Activated T-helper 2 cell treated with anti-CD3 and anti-CD28 coated beads, Interferon-gamma antibody, Interleukin-2, Interleukin-4, amounts not matched to agents 10 μg/mL and 5 μg/mL and 100 μg/mL, durations not matched to agents 14 hours and 24 hours and 36 hours (primary cell): ENCODE results near the gene CTBP1. TPM values are rescaled to one million over a fixed set of nuclear protein-coding genes. Genes with fewer than 3 reads are reported as not detected.
A peak's percentile ranks its signal among the peaks of the same experiment; 100 is the strongest.

Experiments used
- DNase-seq: peaks from one replicate; pipeline ENCODE4 v3.0.0; 2021; ENCODE audit warnings: low spot score
- H3K27ac Mint-ChIP-seq: one replicate; pipeline ENCODE4 v1.8.0; 2021; ENCODE audit warnings: mixed read lengths
- H3K27me3 Mint-ChIP-seq: one replicate; pipeline ENCODE4 v1.8.0; 2021; ENCODE audit warnings: low read depth, mixed read lengths
- H3K36me3 Mint-ChIP-seq: one replicate; pipeline ENCODE4 v1.8.0; 2021; ENCODE audit warnings: low read depth, mixed read lengths
- H3K4me1 Mint-ChIP-seq: one replicate; pipeline ENCODE4 v1.8.0; 2021; ENCODE audit warnings: low read depth, mixed read lengths
- H3K4me3 Mint-ChIP-seq: one replicate; pipeline ENCODE4 v1.8.0; 2021; ENCODE audit warnings: low read depth, mild to moderate bottlenecking, moderate library complexity, mixed read lengths
- H3K9me3 Mint-ChIP-seq: one replicate; pipeline ENCODE4 v1.8.0; 2021; ENCODE audit warnings: mixed read lengths
- intact Hi-C: fragments of 100-400 bp; cut with micrococcal nuclease; formaldehyde crosslinking; loops from one replicate; pipeline ENCODE4 v1.15.1; 2023
- total RNA-seq: library from RNA; stranded (reverse); gene quantifications from 2 replicates; pipeline ENCODE4 v1.2.3, GENCODE V29; 2022

CTBP1 gene
- total RNA-seq, 1 donor from 2014 or later: 194 TPM

GRCh38 chr4:1169171-1169671 is 79.7 kb downstream of the CTBP1 start:
- intact Hi-C loops: loop anchor here (5.0 kb wide), 1 partner anchor 118 kb away; the partner anchor contains the start of gene MAEA
- Mint-ChIP-seq H3K27ac (no peak overlapping the region), H3K36me3 (peaks cover 6% of the 10 kb centered on the region), H3K27me3 (peaks cover 20% of the 10 kb centered on the region), H3K4me1 (peaks cover 14% of the 10 kb centered on the region), H3K9me3 (no peaks in the 10 kb centered on the region), H3K4me3 (peak overlapping the region; percentile 1)
- no peak for DNase-seq

DNA sequence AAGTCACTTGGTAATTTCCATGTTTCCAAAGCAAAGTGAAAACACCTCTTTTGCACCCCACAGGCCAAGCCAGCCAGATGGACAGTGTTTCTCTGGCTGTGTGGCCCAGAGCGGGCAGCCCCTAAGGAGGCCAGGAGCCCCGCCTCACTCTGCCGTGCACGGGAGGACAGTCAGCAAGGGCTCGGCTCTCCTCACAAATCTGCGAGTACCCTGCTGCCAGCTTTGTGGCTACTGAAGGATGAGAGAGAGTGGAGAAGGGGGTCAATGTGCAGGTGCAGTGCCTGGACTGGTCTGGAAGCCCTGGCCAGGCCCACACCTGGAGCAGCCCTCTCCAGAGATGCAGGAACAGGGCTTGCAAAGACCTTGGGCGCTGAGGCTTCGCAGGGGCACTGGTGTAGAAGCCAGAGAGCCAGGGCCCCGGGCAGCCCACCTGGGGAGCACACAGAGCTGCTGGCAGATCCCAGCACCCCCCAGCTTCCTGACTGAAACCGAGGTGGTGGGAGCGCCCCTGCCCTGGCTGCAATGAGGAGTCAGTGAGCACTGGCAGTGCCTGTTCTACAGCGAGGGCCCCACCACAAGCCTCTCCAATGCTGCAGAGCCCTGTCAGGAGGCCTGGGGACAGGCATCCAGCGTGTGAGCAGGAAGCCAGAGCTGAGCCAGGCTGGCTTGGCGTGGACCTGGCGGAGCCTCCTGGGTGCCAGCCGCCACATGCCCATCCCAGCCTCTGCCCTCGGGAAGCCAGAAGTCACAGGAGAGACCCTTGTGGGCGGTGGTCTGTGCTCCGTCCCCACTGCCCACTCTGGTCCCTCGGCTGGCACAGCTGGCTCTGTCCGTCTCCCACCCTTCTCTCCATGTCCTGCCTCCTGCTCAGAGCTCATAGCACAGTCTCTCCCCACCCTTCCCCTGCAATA is 80.5 kb downstream of the CTBP1 start:
- Mint-ChIP-seq H3K27me3 (peaks cover 14% of the 10 kb centered on the region), H3K4me1 (peaks cover 17% of the 10 kb centered on the region), H3K27ac (no peak overlapping the region), H3K4me3 (peak overlapping the region; percentile 74), H3K36me3 (peaks cover 6% of the 10 kb centered on the region), H3K9me3 (no peaks in the 10 kb centered on the region)
- intact Hi-C loops: loop anchor here (5.0 kb wide), 1 partner anchor 119 kb away; the partner anchor contains the start of gene MAEA
- DNase-seq: no peak

GRCh38 chr4:1167244-1167949 is 81.5 kb downstream of the CTBP1 start:
- peak overlapping the region; percentile 60 for H3K27ac Mint-ChIP-seq
- intact Hi-C loops: loop anchor here (1.0 to 5.0 kb wide), 7 partner anchors 19 to 184 kb away; partner anchors contain the start of gene MAEA
- H3K27me3 Mint-ChIP-seq: peaks cover 17% of the 10 kb centered on the region
- H3K4me3 Mint-ChIP-seq: peak overlapping the region; percentile 74
- peaks cover 19% of the 10 kb centered on the region for H3K4me1 Mint-ChIP-seq
- DNase-seq: peak; percentile 86
- H3K9me3 Mint-ChIP-seq: no peaks in the 10 kb centered on the region
- H3K36me3 Mint-ChIP-seq: peaks cover 6% of the 10 kb centered on the region

DNA sequence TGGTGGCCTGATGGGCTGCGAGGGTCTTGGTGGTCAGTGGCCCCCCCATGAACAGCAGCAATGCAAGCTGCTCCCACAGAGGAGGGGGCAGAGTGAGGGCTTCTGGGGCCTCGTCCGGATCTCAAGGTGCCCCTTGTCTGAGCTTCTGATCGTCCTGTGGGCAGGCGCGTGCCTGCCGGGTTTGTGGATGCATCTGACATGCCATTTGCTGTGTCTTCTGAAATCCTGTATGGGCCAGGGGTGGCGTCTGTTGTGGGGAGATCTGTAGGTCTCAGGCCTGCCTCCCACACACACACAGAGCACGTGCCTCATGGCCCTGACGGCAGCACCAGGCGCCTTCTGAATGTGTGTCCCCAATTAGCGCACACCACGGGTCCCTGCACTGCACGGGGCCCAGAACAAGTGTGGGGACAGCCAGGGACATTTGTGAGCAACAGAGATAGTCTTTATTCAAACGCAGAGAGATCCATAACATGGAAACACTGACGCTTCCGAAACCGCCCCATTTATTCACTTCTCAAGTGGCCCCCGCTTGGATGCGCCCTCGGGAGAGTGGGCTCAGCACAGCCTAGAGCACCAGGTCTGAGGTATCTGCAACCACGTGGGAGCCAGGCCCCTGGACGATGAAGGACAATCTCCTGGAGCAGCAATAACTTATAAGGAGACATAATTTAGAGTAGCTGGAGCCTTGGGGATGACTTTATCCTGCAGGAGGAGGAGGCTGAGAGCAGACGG is 82.3 kb downstream of the CTBP1 start:
- Mint-ChIP-seq H3K36me3 (peaks cover 6% of the 10 kb centered on the region), H3K27ac (peak overlapping the region; percentile 54), H3K9me3 (no peaks in the 10 kb centered on the region), H3K4me3 (peak overlapping the region; percentile 74), H3K27me3 (peaks cover 19% of the 10 kb centered on the region), H3K4me1 (peaks cover 19% of the 10 kb centered on the region)
- DNase-seq: no peak
- intact Hi-C loops: loop anchor here (1.0 to 5.0 kb wide), 7 partner anchors 20 to 185 kb away; partner anchors contain the start of gene MAEA

GRCh38 chr4:1164956-1165545 is 83.9 kb downstream of the CTBP1 start:
- DNase-seq: no peak
- H3K4me1 Mint-ChIP-seq: peaks cover 15% of the 10 kb centered on the region
- no peak overlapping the region for H3K4me3 Mint-ChIP-seq
- H3K27me3 Mint-ChIP-seq: peaks cover 17% of the 10 kb centered on the region
- H3K9me3 Mint-ChIP-seq: no peaks in the 10 kb centered on the region
- intact Hi-C loops: loop anchor here (5.0 kb wide), 1 partner anchor 122 kb away; the partner anchor contains the start of gene MAEA
- H3K27ac Mint-ChIP-seq: no peak overlapping the region
- peaks cover under 1% of the 10 kb centered on the region for H3K36me3 Mint-ChIP-seq

GRCh38 chr4:1164444-1164843 is 84.5 kb downstream of the CTBP1 start:
- no peak for DNase-seq
- Mint-ChIP-seq H3K27ac (no peak overlapping the region), H3K4me3 (no peak overlapping the region), H3K4me1 (peaks cover 15% of the 10 kb centered on the region), H3K27me3 (peaks cover 16% of the 10 kb centered on the region), H3K9me3 (no peaks in the 10 kb centered on the region), H3K36me3 (no peaks in the 10 kb centered on the region)
- intact Hi-C loops: no loop called here

DNA sequence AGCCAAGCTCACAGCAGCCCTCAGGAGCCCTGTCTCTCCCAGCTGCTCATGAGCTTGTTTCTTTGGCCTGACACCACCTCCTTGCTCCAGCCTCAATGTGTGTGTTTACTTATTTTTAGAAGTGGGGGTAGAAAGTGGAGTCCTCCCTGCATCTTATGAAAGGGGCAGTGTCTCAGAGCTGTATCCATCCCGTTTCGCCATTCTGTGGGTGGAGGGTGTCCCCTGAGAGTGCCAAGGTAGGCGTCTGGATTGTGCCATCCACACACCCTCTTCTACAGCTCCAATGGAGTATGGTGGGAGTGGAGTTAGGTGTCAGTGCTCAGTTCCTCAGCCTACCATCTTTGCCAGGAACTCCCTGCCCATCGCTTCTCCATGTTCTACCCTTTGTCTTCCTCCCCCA is 84.9 kb downstream of the CTBP1 start:
- H3K4me3 Mint-ChIP-seq: no peak overlapping the region
- H3K27ac Mint-ChIP-seq: no peak overlapping the region
- intact Hi-C loops: no loop called here
- H3K36me3 Mint-ChIP-seq: no peaks in the 10 kb centered on the region
- peaks cover 19% of the 10 kb centered on the region for H3K27me3 Mint-ChIP-seq
- peaks cover 15% of the 10 kb centered on the region for H3K4me1 Mint-ChIP-seq
- no peak for DNase-seq
- H3K9me3 Mint-ChIP-seq: no peaks in the 10 kb centered on the region

Other genes with a start within 250 kb of the CTBP1 start
- gene FGFRL1, start 237.5 kb downstream of the CTBP1 start, total RNA-seq: 17.5 TPM in 2 replicates
- 0.62 and 0.85 TPM in 2 replicates for gene RNF212, start 135.6 kb downstream of the CTBP1 start, total RNA-seq
- gene SPON2, start 76.5 kb downstream of the CTBP1 start, total RNA-seq: 26.1 and 26.7 TPM in 2 replicates
- gene MAEA, start 40.8 kb upstream of the CTBP1 start, total RNA-seq: 59.2 and 62.8 TPM in 2 replicates
- 23.3 and 23.5 TPM in 2 replicates for gene UVSSA, start 98.1 kb upstream of the CTBP1 start, total RNA-seq
- gene NKX1-1, start 157.3 kb upstream of the CTBP1 start, total RNA-seq: not detected in 2 replicates